Peyer's patch (tissue), 4 donors: ENCODE data around the gene ABCC8. TPM values are rescaled to one million over a fixed set of nuclear protein-coding genes. Genes with fewer than 3 reads are reported as not detected.

Experiments used
- DNase-seq, 3 donors: peaks; one replicate each; pipeline ENCODE4 v3.0.0-alpha.2; 2017 to 2019
- H3K27ac ChIP-seq, 4 donors: fragments of 200-600 bp; sonication (generic); one replicate each; pipeline ENCODE4 v1.5.1; 2016 to 2019
- H3K27me3 ChIP-seq, 2 donors: fragments of 200-600 bp; sonication (generic); one replicate each; pipeline ENCODE4 v1.5.1; 2019
- H3K36me3 ChIP-seq, 3 donors: fragments of 200-600 bp; sonication (generic); one replicate each; pipeline ENCODE4 v1.5.1; 2016 to 2019
- H3K4me1 ChIP-seq, 4 donors: fragments of 200-600 bp; sonication (generic); one replicate each; pipeline ENCODE4 v1.5.1; 2016 to 2019
- H3K4me3 ChIP-seq, 4 donors: fragments of 200-600 bp; sonication (generic); 1 replicate in 3 of 4; 2 replicates in 1 of 4; pipeline ENCODE4 v1.5.1; 2016 to 2019; ENCODE audit warnings: mild to moderate bottlenecking in 1 of 4
- H3K9me3 ChIP-seq, 4 donors: fragments of 200-600 bp; sonication (generic); one replicate each; pipeline ENCODE4 v1.5.1; 2016 to 2019; ENCODE audit warnings: mild to moderate bottlenecking in 1 of 4
- CTCF ChIP-seq, 6 experiments: fragments of 450-650 bp in 4 of 6; fragments of 200-600 bp in 2 of 6; sonication (generic) in 1 of 6; IDR thresholded peaks; one replicate each; pipeline ENCODE4 v1.5.1; 2017 to 2019; ENCODE audit warnings: antibody characterized with exemption in 6 of 6, mild to moderate bottlenecking in 3 of 6, moderate library complexity in 1 of 6
- POLR2A ChIP-seq, 2 donors: fragments of 450-650 bp; IDR thresholded peaks; one replicate each; pipeline ENCODE4 v1.5.1; 2017; ENCODE audit warnings: antibody characterized with exemption in 2 of 2, mild to moderate bottlenecking in 2 of 2, moderate library complexity in 2 of 2
- total RNA-seq, 4 donors: library from RNA; depleted of rRNA; stranded (reverse); fragments of >200 nt; gene quantifications; one replicate each; pipeline ENCODE4 v1.1.0, GENCODE V29; 2016

The ABCC8 gene
- total RNA-seq, 4 donors from 2014 or later: 7.4 to 301 (median 19.2) TPM

- no peak for DNase-seq
- no peaks in the 10 kb centered on the region for H3K36me3 ChIP-seq
- TF ChIP-seq CTCF (IDR thresholded peaks at IDR 0.05): no peak
These were observed 68.6 kb downstream of the ABCC8 start for GRCh38 chr11:17408026-17408425.

GRCh38 chr11:17407575-17407974 lies 69.1 kb downstream of the ABCC8 start:
- Histone ChIP-seq H3K27me3 (no peaks in the 10 kb centered on the region), H3K4me1 (no peaks in the 10 kb centered on the region), H3K27ac (no peak overlapping the region), H3K9me3 (no peaks in the 10 kb centered on the region), H3K4me3 (no peak overlapping the region), H3K36me3 (no peaks in the 10 kb centered on the region)
- DNase-seq: peak in 1 of 3 donors; percentile 8
- TF ChIP-seq CTCF (IDR thresholded peaks at IDR 0.05) (no peak), POLR2A (IDR thresholded peaks at IDR 0.05) (no peak)

More at GRCh38 chr11:17408026-17408425, 68.6 kb downstream of the ABCC8 start:
- Histone ChIP-seq H3K27ac (no peak overlapping the region), H3K4me1 (no peaks in the 10 kb centered on the region), H3K9me3 (no peaks in the 10 kb centered on the region), H3K27me3 (no peaks in the 10 kb centered on the region), H3K4me3 (no peak overlapping the region)

- Histone ChIP-seq H3K9me3 (no peaks in the 10 kb centered on the region), H3K36me3 (no peaks in the 10 kb centered on the region), H3K27ac (peak overlapping the region in 3 of 4 donors; percentile 36 to 70 (median 38)), H3K4me3 (no peak overlapping the region), H3K27me3 (no peaks in the 10 kb centered on the region), H3K4me1 (no peaks in the 10 kb centered on the region)
- peak in 1 of 3 donors; percentile 40 for DNase-seq
- TF ChIP-seq CTCF (IDR thresholded peaks at IDR 0.05) (no peak), POLR2A (IDR thresholded peaks at IDR 0.05) (no peak)
These were observed 69.9 kb downstream of the ABCC8 start for GRCh38 chr11:17406818-17407149.

- TF ChIP-seq CTCF (IDR thresholded peaks at IDR 0.05): no peak
- no peak for TF ChIP-seq POLR2A (IDR thresholded peaks at IDR 0.05)
- no peaks in the 10 kb centered on the region for H3K36me3 ChIP-seq
These were observed 70.4 kb downstream of the ABCC8 start for GRCh38 chr11:17406082-17406817.

GRCh38 chr11:17405232-17406005 lies 71.2 kb downstream of the ABCC8 start:
- TF ChIP-seq POLR2A (IDR thresholded peaks at IDR 0.05) (no peak), CTCF (IDR thresholded peaks at IDR 0.05) (peak in 1 of 6 experiments; percentile 41)
- Histone ChIP-seq H3K9me3 (no peaks in the 10 kb centered on the region), H3K27ac (peak overlapping the region; percentile 5 to 70 (median 47)), H3K4me1 (no peaks in the 10 kb centered on the region), H3K27me3 (no peaks in the 10 kb centered on the region), H3K4me3 (no peak overlapping the region), H3K36me3 (no peaks in the 10 kb centered on the region)
- DNase-seq: peak; percentile 39 to 76 (median 61)

More at GRCh38 chr11:17406082-17406817, 70.4 kb downstream of the ABCC8 start:
- H3K4me3 ChIP-seq: no peak overlapping the region
- peak overlapping the region; percentile 5 to 70 (median 37) for H3K27ac ChIP-seq
- no peaks in the 10 kb centered on the region for H3K27me3 ChIP-seq
- no peaks in the 10 kb centered on the region for H3K4me1 ChIP-seq
- DNase-seq: peak in 1 of 3 donors; percentile 35
- H3K9me3 ChIP-seq: no peaks in the 10 kb centered on the region
